HG02970 (cell line): ENCODE results near the gene PTPRE.
A peak's percentile ranks its signal among the peaks of the same experiment; 100 is the strongest.

Experiments used
- ATAC-seq: cut with Tn5 transposase; IDR thresholded peaks from one replicate; pipeline ENCODE4 v1.9.1; 2021; ENCODE audit warnings: mild to moderate bottlenecking, moderate library complexity, moderate number of reproducible peaks; ENCODE audit not compliant: unreplicated experiment, low FRiP score

Gene PTPRE

GRCh38 chr10:128109707-128110106 is 202.8 kb downstream of the PTPRE start:
- ATAC-seq, result no peak

- no peak for ATAC-seq
Measured at GRCh38 chr10:128110339-128110738, 203.4 kb downstream of the PTPRE start.

GRCh38 chr10:128111696-128112095 is 204.8 kb downstream of the PTPRE start:
- no peak for ATAC-seq

- ATAC-seq, result no peak
Measured at GRCh38 chr10:128113026-128113425, 206.1 kb downstream of the PTPRE start.

GRCh38 chr10:128114901-128115300 is 208.0 kb downstream of the PTPRE start:
- no peak for ATAC-seq

- no peak for ATAC-seq
Measured at GRCh38 chr10:128115356-128115755, 208.5 kb downstream of the PTPRE start.

GRCh38 chr10:128116187-128116586 is 209.3 kb downstream of the PTPRE start:
- no peak for ATAC-seq

GRCh38 chr10:128116851-128117615 is 210.1 kb downstream of the PTPRE start:
- no peak for ATAC-seq

- ATAC-seq, result no peak
Measured at GRCh38 chr10:128121750-128122412, 215.0 kb downstream of the PTPRE start.

GRCh38 chr10:128122931-128123330 is 216.0 kb downstream of the PTPRE start:
- ATAC-seq, result no peak

GRCh38 chr10:128123846-128124245 is 216.9 kb downstream of the PTPRE start:
- ATAC-seq, result no peak

GRCh38 chr10:128124813-128125403 is 218.0 kb downstream of the PTPRE start:
- ATAC-seq, result no peak

- ATAC-seq, result no peak
Measured at GRCh38 chr10:128125416-128125943, 218.6 kb downstream of the PTPRE start.

GRCh38 chr10:128125944-128126764 is 219.3 kb downstream of the PTPRE start, which contains the start of gene MKI67:
Gene MKI67, minus strand, starts transcription at chr10:128126423. Its CDS starts 756 bp downstream, at chr10:128125667.
- ATAC-seq, result peak; percentile 84

GRCh38 chr10:128128582-128128981 is 221.7 kb downstream of the PTPRE start:
- ATAC-seq, result no peak

- no peak for ATAC-seq
Measured at GRCh38 chr10:128130051-128130450, 223.1 kb downstream of the PTPRE start.
